GM12878 (cell line): Measurements from ENCODE around the gene GALNT11.

Experiments
- CHD4 ChIP-seq: fragments of 200-600 bp; sonication (generic); IDR thresholded peaks from 2 replicates; pipeline ENCODE4 v1.6.1; 2016; ENCODE audit warnings: mild to moderate bottlenecking
- EP300 ChIP-seq, 2 experiments: fragments of 150-350 bp in 1 of 2; IDR thresholded peaks; 2 replicates each; pipeline ENCODE4 v1.6.1; 2011 to 2012; ENCODE audit warnings: low read depth in 2 of 2, low read length in 2 of 2, borderline replicate concordance in 1 of 2, improper control_type of control experiment in 1 of 2, inconsistent platforms in 1 of 2; ENCODE audit not compliant: control insufficient read depth in 1 of 2
- ETV6 ChIP-seq, 2 experiments: fragments of 450-650 bp in 1 of 2; IDR thresholded peaks in 1 of 2; conservative IDR thresholded peaks in 1 of 2; 2 replicates each; pipeline ENCODE4 v1.6.1; 2014; ENCODE audit warnings: antibody characterized with exemption in 1 of 2, borderline replicate concordance in 1 of 2, low read depth in 1 of 2, mild to moderate bottlenecking in 1 of 2, moderate library complexity in 1 of 2
- EZH2 ChIP-seq: IDR thresholded peaks from 2 replicates; pipeline ENCODE4 v1.6.1; 2012; ENCODE audit warnings: low read depth, mild to moderate bottlenecking, control low read depth, inconsistent platforms, low read length, borderline replicate concordance; ENCODE audit not compliant: control insufficient read depth
- MEF2B ChIP-seq: fragments of 450-650 bp; IDR thresholded peaks from 2 replicates; pipeline ENCODE4 v1.6.1; 2018; ENCODE audit warnings: mild to moderate bottlenecking, moderate library complexity; ENCODE audit not compliant: partially characterized antibody, poor library complexity, severe bottlenecking
- POLR2A ChIP-seq: IDR thresholded peaks from 2 replicates; pipeline ENCODE4 v1.6.1; 2011; ENCODE audit warnings: low read depth, mild to moderate bottlenecking, low read length
- POLR2AphosphoS5 ChIP-seq: IDR thresholded peaks from 2 replicates; pipeline ENCODE4 v1.6.1; 2011; ENCODE audit warnings: mild to moderate bottlenecking, low read length, inconsistent platforms
- SRF ChIP-seq, 2 experiments: IDR thresholded peaks; 2 replicates each; pipeline ENCODE4 v1.6.1; 2011; ENCODE audit warnings: low read depth in 2 of 2, low read length in 2 of 2, mild to moderate bottlenecking in 1 of 2, moderate library complexity in 1 of 2
- TF ChIP-seq, protein P1 (sequence below): IDR thresholded peaks from 2 replicates; pipeline ENCODE4 v1.6.1; 2011; ENCODE audit warnings: low read depth, mild to moderate bottlenecking, low read length, moderate library complexity, borderline replicate concordance; ENCODE audit errors: extremely low read depth
- TF ChIP-seq, protein P2 (sequence below), 3 experiments: IDR thresholded peaks in 2 of 3; conservative IDR thresholded peaks in 1 of 3; 2 replicates each; pipeline ENCODE4 v1.5.1; 2011; ENCODE audit warnings: low read depth in 3 of 3, low read length in 3 of 3, mild to moderate bottlenecking in 3 of 3, control low read depth in 2 of 3, moderate library complexity in 2 of 3, inconsistent platforms in 1 of 3, mixed read lengths in 1 of 3; ENCODE audit not compliant: control insufficient read depth in 2 of 3, insufficient read depth in 1 of 3; ENCODE audit errors: extremely low read depth in 1 of 3

DNA sequence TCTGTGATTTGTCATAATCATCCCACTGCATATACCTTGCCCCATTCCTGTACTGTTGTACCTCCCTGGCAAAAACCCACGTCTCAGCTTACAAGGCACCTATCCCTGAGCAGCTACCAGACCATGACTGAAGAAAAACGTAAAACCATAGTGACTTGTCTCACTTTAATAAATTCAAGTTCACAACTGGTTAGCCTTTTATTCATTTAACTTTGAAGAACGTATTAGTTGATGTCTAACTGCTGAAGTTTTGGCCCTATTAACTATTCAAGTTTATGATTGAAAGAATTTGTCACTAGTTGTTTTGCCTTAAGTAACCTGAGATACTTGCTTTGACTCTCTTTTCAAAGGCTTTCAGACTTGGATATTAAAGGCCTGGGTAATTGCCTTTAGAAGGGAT lies 59.7 kb downstream of the GALNT11 start:
- TF ChIP-seq, protein P1, sequence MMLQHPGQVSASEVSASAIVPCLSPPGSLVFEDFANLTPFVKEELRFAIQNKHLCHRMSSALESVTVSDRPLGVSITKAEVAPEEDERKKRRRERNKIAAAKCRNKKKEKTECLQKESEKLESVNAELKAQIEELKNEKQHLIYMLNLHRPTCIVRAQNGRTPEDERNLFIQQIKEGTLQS, result no peak
- no peak for TF ChIP-seq EP300 (IDR thresholded peaks at IDR 0.05; ENCODE audit: borderline replicate concordance in 1 of 2, control insufficient read depth in 1 of 2, low read depth in 2 of 2, low read length in 2 of 2)
- no peak for TF ChIP-seq POLR2A
- no peak for TF ChIP-seq EZH2
- TF ChIP-seq, protein P2, sequence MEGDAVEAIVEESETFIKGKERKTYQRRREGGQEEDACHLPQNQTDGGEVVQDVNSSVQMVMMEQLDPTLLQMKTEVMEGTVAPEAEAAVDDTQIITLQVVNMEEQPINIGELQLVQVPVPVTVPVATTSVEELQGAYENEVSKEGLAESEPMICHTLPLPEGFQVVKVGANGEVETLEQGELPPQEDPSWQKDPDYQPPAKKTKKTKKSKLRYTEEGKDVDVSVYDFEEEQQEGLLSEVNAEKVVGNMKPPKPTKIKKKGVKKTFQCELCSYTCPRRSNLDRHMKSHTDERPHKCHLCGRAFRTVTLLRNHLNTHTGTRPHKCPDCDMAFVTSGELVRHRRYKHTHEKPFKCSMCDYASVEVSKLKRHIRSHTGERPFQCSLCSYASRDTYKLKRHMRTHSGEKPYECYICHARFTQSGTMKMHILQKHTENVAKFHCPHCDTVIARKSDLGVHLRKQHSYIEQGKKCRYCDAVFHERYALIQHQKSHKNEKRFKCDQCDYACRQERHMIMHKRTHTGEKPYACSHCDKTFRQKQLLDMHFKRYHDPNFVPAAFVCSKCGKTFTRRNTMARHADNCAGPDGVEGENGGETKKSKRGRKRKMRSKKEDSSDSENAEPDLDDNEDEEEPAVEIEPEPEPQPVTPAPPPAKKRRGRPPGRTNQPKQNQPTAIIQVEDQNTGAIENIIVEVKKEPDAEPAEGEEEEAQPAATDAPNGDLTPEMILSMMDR (IDR thresholded peaks at IDR 0.05 in 2 of 3, conservative IDR thresholded peaks at IDR 0.05 in 1 of 3; ENCODE audit: control insufficient read depth in 2 of 3, extremely low read depth in 1 of 3, insufficient read depth in 1 of 3, low read depth in 3 of 3, low read length in 3 of 3), result no peak
- no peak for TF ChIP-seq CHD4
- no peak for TF ChIP-seq MEF2B
- no peak for TF ChIP-seq ETV6 (conservative IDR thresholded peaks at IDR 0.05 in 1 of 2, IDR thresholded peaks at IDR 0.05 in 1 of 2; ENCODE audit: borderline replicate concordance in 1 of 2, low read depth in 1 of 2)
- no peak for TF ChIP-seq POLR2AphosphoS5
- TF ChIP-seq SRF (IDR thresholded peaks at IDR 0.05; ENCODE audit: low read depth in 2 of 2, low read length in 2 of 2), result no peak
